Uterus (tissue), 4 donors: Measurements from ENCODE around the gene TMEM151A. TPM values are rescaled to one million over a fixed set of nuclear protein-coding genes. Genes with fewer than 3 reads are reported as not detected.

ENCODE experiments used
- DNase-seq, 2 donors: peaks; one replicate each; pipeline ENCODE4 v3.0.0-alpha.2; 2019 to 2020
- H3K27ac ChIP-seq, 2 donors: fragments of 200-600 bp; sonication (generic); 1 replicate in 1 of 2; 2 replicates in 1 of 2; pipeline ENCODE4 v1.5.1; 2016 to 2018
- H3K27me3 ChIP-seq, 2 donors: fragments of 200-600 bp; sonication (generic); one replicate each; pipeline ENCODE4 v1.5.1; 2018 to 2019; ENCODE audit warnings: control low read depth in 1 of 2
- H3K36me3 ChIP-seq, 2 donors: fragments of 200-600 bp; sonication (generic); one replicate each; pipeline ENCODE4 v1.5.1; 2019; ENCODE audit warnings: control low read depth in 1 of 2
- H3K4me1 ChIP-seq, 2 donors: fragments of 200-600 bp; sonication (generic); one replicate each; pipeline ENCODE4 v1.5.1; 2018 to 2019; ENCODE audit warnings: control low read depth in 1 of 2
- H3K4me3 ChIP-seq, 2 donors: fragments of 200-600 bp; sonication (generic); 1 replicate in 1 of 2; 2 replicates in 1 of 2; pipeline ENCODE4 v1.5.1; 2018 to 2019; ENCODE audit warnings: mild to moderate bottlenecking in 1 of 2
- H3K9me3 ChIP-seq, 2 donors: fragments of 200-600 bp; sonication (generic); one replicate each; pipeline ENCODE4 v1.5.1; 2019; ENCODE audit warnings: control low read depth in 1 of 2
- CTCF ChIP-seq, 4 experiments: fragments of 200-600 bp in 2 of 4; fragments of 450-650 bp in 2 of 4; sonication (generic) in 2 of 4; IDR thresholded peaks; one replicate each; pipeline ENCODE4 v1.5.1; 2016 to 2019; ENCODE audit warnings: antibody characterized with exemption in 4 of 4, mild to moderate bottlenecking in 2 of 4, moderate library complexity in 1 of 4
- POLR2A ChIP-seq, 2 donors: fragments of 450-650 bp; IDR thresholded peaks; one replicate each; pipeline ENCODE4 v1.6.1; 2016; ENCODE audit warnings: antibody characterized with exemption in 2 of 2, mild to moderate bottlenecking in 1 of 2, moderate library complexity in 1 of 2
- intact Hi-C: fragments of 100-400 bp; cut with DNase I; formaldehyde crosslinking; loops from one replicate; pipeline ENCODE4 v1.15.1; 2023; ENCODE audit warnings: low total_unique reads
- total RNA-seq, 4 donors: library from RNA; depleted of rRNA in 3 of 4; stranded (reverse); fragments of >200 nt in 3 of 4; gene quantifications; one replicate each; pipeline versions ENCODE4 v1.1.0 to v1.2.4, GENCODE V29; 2014 to 2023
- donor health status: DM: yes; HTN: yes; CAD: no.

TMEM151A gene
- total RNA-seq, 4 donors from 2014 or later = 0.27 TPM; not detected in 3

- Histone ChIP-seq H3K36me3 (no peaks in the 10 kb centered on the region), H3K4me1 (peaks cover 0 to 4% of the 10 kb centered on the region in 2 donors), H3K4me3 (no peak overlapping the region), H3K27ac (no peak overlapping the region), H3K9me3 (no peaks in the 10 kb centered on the region), H3K27me3 (no peaks in the 10 kb centered on the region)
- peak in 1 of 2 donors; percentile 17 for TF ChIP-seq POLR2A (IDR thresholded peaks at IDR 0.05)
- TF ChIP-seq CTCF (IDR thresholded peaks at IDR 0.05) = peak; percentile 91 to 98 (median 95)
- intact Hi-C loops = no loop called here
- DNase-seq = peak; percentile 75 to 81
Observed at GRCh38 chr11:66328302-66329144, 36.8 kb downstream of the TMEM151A start.

GRCh38 chr11:66329165-66329673 is 37.5 kb downstream of the TMEM151A start:
- H3K9me3 ChIP-seq = no peaks in the 10 kb centered on the region
- no peak for TF ChIP-seq CTCF (IDR thresholded peaks at IDR 0.05)
- no peak for TF ChIP-seq POLR2A (IDR thresholded peaks at IDR 0.05)
- intact Hi-C loops = no loop called here
- no peak for DNase-seq
- H3K36me3 ChIP-seq = no peaks in the 10 kb centered on the region
- H3K27ac ChIP-seq = no peak overlapping the region
- no peak overlapping the region for H3K4me3 ChIP-seq
- H3K4me1 ChIP-seq = peaks cover 0 to 4% of the 10 kb centered on the region in 2 donors
- H3K27me3 ChIP-seq = no peaks in the 10 kb centered on the region

DNA sequence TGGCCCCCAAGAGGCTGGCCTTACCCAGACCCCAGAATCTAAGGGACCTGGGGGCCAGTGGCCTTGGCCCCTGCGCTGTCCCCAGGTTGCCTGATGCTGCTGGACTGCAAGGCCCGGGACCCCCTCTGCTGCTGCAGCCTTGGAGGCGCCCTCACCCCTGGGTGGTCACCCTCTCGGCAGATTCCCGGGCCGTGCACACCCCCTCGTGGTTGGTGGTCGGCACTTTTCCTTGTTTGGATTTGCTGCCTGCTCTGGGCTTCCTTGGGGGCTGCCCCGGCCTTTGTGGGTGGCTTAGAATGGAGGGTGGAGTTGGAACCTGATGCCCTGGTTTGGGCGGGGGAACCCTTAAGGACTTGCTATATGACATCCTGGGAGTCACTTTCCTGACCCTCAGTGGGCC is 39.2 kb downstream of the TMEM151A start:
- intact Hi-C loops = no loop called here
- no peaks in the 10 kb centered on the region for H3K36me3 ChIP-seq
- DNase-seq = no peak
- TF ChIP-seq POLR2A (IDR thresholded peaks at IDR 0.05) (no peak), CTCF (IDR thresholded peaks at IDR 0.05) (no peak)
- H3K27ac ChIP-seq = no peak overlapping the region
- no peak overlapping the region for H3K4me3 ChIP-seq
- no peaks in the 10 kb centered on the region for H3K27me3 ChIP-seq
- no peaks in the 10 kb centered on the region for H3K9me3 ChIP-seq
- peaks cover 3 to 13% of the 10 kb centered on the region in 2 donors for H3K4me1 ChIP-seq

GRCh38 chr11:66331542-66332370 is 40.1 kb downstream of the TMEM151A start:
- H3K9me3 ChIP-seq = no peaks in the 10 kb centered on the region
- intact Hi-C loops = no loop called here
- no peaks in the 10 kb centered on the region for H3K36me3 ChIP-seq
- no peak overlapping the region for H3K4me3 ChIP-seq
- DNase-seq = no peak
- H3K27me3 ChIP-seq = no peaks in the 10 kb centered on the region
- H3K4me1 ChIP-seq = peaks cover 3 to 13% of the 10 kb centered on the region in 2 donors
- no peak for TF ChIP-seq CTCF (IDR thresholded peaks at IDR 0.05)
- TF ChIP-seq POLR2A (IDR thresholded peaks at IDR 0.05) = no peak
- H3K27ac ChIP-seq = no peak overlapping the region
